ENCODE results near the gene DOCK2. TPM values are rescaled to one million over a fixed set of nuclear protein-coding genes. Genes with fewer than 3 reads are reported as not detected.

DOCK2 gene
- total RNA-seq, 2 donors from 2014 or later: 32.1 to 40.3 TPM

GRCh38 chr5:169682026-169682425, 45.0 kb downstream of the DOCK2 start:
- H3K27ac ChIP-seq: no peak overlapping the region
- TF ChIP-seq, protein P1, sequence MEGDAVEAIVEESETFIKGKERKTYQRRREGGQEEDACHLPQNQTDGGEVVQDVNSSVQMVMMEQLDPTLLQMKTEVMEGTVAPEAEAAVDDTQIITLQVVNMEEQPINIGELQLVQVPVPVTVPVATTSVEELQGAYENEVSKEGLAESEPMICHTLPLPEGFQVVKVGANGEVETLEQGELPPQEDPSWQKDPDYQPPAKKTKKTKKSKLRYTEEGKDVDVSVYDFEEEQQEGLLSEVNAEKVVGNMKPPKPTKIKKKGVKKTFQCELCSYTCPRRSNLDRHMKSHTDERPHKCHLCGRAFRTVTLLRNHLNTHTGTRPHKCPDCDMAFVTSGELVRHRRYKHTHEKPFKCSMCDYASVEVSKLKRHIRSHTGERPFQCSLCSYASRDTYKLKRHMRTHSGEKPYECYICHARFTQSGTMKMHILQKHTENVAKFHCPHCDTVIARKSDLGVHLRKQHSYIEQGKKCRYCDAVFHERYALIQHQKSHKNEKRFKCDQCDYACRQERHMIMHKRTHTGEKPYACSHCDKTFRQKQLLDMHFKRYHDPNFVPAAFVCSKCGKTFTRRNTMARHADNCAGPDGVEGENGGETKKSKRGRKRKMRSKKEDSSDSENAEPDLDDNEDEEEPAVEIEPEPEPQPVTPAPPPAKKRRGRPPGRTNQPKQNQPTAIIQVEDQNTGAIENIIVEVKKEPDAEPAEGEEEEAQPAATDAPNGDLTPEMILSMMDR (IDR thresholded peaks at IDR 0.05): no peak
- no peaks in the 10 kb centered on the region for H3K27me3 ChIP-seq (replicated peaks; ENCODE audit: insufficient read depth)
- ATAC-seq (ENCODE audit: insufficient number of reproducible peaks, low FRiP score, low read depth): no peak
- no peaks in the 10 kb centered on the region for H3K4me1 ChIP-seq (ENCODE audit: control insufficient read depth in 1 of 2, low read depth in 2 of 2)
- no peak for DNase-seq (ENCODE audit: low spot score)
- H3K4me3 ChIP-seq: no peak overlapping the region
- H3K9me3 ChIP-seq: no peaks in the 10 kb centered on the region
- H3K36me3 ChIP-seq: no peaks in the 10 kb centered on the region

- ATAC-seq (ENCODE audit: insufficient number of reproducible peaks, low FRiP score, low read depth) (no peak), DNase-seq (ENCODE audit: low spot score) (no peak)
- TF ChIP-seq, protein P1 (IDR thresholded peaks at IDR 0.05): no peak
- Histone ChIP-seq H3K4me1 (ENCODE audit: control insufficient read depth in 1 of 2, low read depth in 2 of 2) (no peaks in the 10 kb centered on the region), H3K9me3 (no peaks in the 10 kb centered on the region), H3K4me3 (no peak overlapping the region), H3K27ac (no peak overlapping the region), H3K27me3 (replicated peaks; ENCODE audit: insufficient read depth) (no peaks in the 10 kb centered on the region), H3K36me3 (no peaks in the 10 kb centered on the region)
These were observed 49.1 kb downstream of the DOCK2 start for GRCh38 chr5:169686137-169686536.

- no peaks in the 10 kb centered on the region for H3K9me3 ChIP-seq
These were observed 51.0 kb downstream of the DOCK2 start for GRCh38 chr5:169688106-169688505.

DNA sequence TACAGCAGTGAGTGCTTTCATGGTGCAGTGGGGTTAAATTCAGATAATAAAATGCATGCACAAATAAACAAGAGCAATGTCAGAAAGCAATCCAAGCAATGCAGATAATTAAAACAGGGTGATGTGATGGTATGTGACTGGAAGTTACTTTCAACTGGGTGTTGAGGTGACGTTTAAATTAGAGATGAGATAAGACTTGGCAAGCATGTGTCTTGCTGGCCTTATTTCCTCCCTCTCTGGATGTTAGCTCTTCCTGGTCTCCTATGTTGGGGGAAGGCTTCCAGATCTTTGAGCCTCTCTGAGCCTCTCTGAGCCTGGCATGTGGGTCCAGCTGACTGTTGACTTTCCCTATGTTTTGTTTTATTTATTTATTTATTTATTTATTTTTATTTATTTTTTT, 54.4 kb downstream of the DOCK2 start:
- TF ChIP-seq, protein P1 (IDR thresholded peaks at IDR 0.05): no peak
- no peak overlapping the region for H3K27ac ChIP-seq

More at GRCh38 chr5:169688106-169688505, 51.0 kb downstream of the DOCK2 start:
- DNase-seq (ENCODE audit: low spot score) (no peak), ATAC-seq (ENCODE audit: insufficient number of reproducible peaks, low FRiP score, low read depth) (no peak)
- no peaks in the 10 kb centered on the region for H3K36me3 ChIP-seq
- TF ChIP-seq, protein P1 (IDR thresholded peaks at IDR 0.05): no peak
- no peak overlapping the region for H3K4me3 ChIP-seq
- H3K27ac ChIP-seq: no peak overlapping the region
- H3K27me3 ChIP-seq (replicated peaks; ENCODE audit: insufficient read depth): no peaks in the 10 kb centered on the region
- H3K4me1 ChIP-seq (ENCODE audit: control insufficient read depth in 1 of 2, low read depth in 2 of 2): no peaks in the 10 kb centered on the region

GRCh38 chr5:169694091-169694625, 57.1 kb downstream of the DOCK2 start:
- H3K36me3 ChIP-seq: no peaks in the 10 kb centered on the region
- no peaks in the 10 kb centered on the region for H3K9me3 ChIP-seq
- no peak for DNase-seq (ENCODE audit: low spot score)
- ATAC-seq (ENCODE audit: insufficient number of reproducible peaks, low FRiP score, low read depth): no peak
- TF ChIP-seq, protein P1 (IDR thresholded peaks at IDR 0.05): no peak
- H3K27ac ChIP-seq: no peak overlapping the region
- no peaks in the 10 kb centered on the region for H3K27me3 ChIP-seq (replicated peaks; ENCODE audit: insufficient read depth)
- H3K4me1 ChIP-seq (ENCODE audit: control insufficient read depth in 1 of 2, low read depth in 2 of 2): no peaks in the 10 kb centered on the region
- H3K4me3 ChIP-seq: no peak overlapping the region

More for the DNA sequence above, 54.4 kb downstream of the DOCK2 start:
- DNase-seq (ENCODE audit: low spot score) (no peak), ATAC-seq (ENCODE audit: insufficient number of reproducible peaks, low FRiP score, low read depth) (no peak)
- Histone ChIP-seq H3K4me3 (no peak overlapping the region), H3K9me3 (no peaks in the 10 kb centered on the region), H3K36me3 (no peaks in the 10 kb centered on the region), H3K27me3 (replicated peaks; ENCODE audit: insufficient read depth) (no peaks in the 10 kb centered on the region), H3K4me1 (ENCODE audit: control insufficient read depth in 1 of 2, low read depth in 2 of 2) (no peaks in the 10 kb centered on the region)
